GM12892 (cell line): ENCODE data around the gene MX2.
A peak's percentile ranks its signal among the peaks of the same experiment; 100 is the strongest.

Source experiments
- DNase-seq: peaks from one replicate; pipeline ENCODE4 v3.0.0; 2011; ENCODE audit not compliant: insufficient read length
- FAIRE-seq: peaks from 2 replicates; lab custom pipeline; 2011; peaks lifted over from hg19 to GRCh38; lab: Jason Lieb, UNC
- POLR2A ChIP-seq: IDR thresholded peaks from 2 replicates; pipeline ENCODE4 v1.6.1; 2011; ENCODE audit warnings: low read depth, low read length, control low read depth
- POLR2AphosphoS5 ChIP-seq: IDR thresholded peaks from 2 replicates; pipeline ENCODE4 v1.6.1; 2011; ENCODE audit warnings: low read depth, low read length, control low read depth
- TAF1 ChIP-seq: IDR thresholded peaks from 2 replicates; pipeline ENCODE4 v1.6.1; 2011; ENCODE audit warnings: low read depth, mild to moderate bottlenecking, control low read depth, low read length, borderline replicate concordance

The MX2 gene

GRCh38 chr21:41361053-41361785 lies 608 bp upstream of the MX2 start:
- DNase-seq (no peak), FAIRE-seq (no peak)
- TF ChIP-seq TAF1 (no peak), POLR2A (no peak), POLR2AphosphoS5 (no peak)

DNA sequence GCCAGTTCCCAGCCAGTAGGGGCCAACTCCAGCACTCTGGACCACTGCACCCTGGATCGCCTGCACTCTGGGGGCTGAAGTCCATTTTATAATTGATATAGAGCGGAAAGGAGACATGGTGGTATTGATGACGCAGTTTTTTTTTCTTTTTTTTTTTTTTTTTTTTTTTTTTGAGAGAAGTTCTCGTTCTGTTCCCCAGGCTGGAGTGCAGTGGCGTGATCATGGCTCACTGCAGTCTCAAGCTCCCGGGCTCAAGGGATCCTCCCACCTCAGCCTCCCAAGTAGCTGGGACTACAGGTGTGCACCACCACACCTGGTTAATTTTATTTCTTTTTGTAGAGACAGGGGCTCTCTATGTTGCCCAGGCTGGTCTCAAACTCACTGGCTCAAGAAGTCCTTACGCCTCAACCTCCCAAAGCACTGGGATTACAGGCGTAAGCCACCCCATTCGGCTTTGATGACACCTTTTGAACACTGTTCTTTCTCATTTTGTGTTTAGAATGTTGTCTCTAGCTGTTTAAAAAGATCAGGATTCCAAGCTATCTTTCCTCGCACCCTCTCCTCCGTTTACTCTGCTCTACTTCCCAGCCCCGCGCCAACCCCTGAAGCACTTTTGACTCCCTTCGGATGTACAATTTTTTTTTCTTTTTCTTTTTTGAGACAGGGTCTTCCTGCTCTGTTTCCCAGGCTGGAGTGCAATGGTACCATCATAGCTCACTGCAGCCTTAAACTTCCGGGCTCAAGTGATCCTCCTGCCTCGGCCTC lies 960 bp downstream of the MX2 start:
- peak; percentile 11; the same call in 1 of the 2 replicates for TF ChIP-seq POLR2A
- no peak for TF ChIP-seq TAF1
- no peak for TF ChIP-seq POLR2AphosphoS5
- DNase-seq = no peak
- FAIRE-seq = peak; percentile 77

DNA sequence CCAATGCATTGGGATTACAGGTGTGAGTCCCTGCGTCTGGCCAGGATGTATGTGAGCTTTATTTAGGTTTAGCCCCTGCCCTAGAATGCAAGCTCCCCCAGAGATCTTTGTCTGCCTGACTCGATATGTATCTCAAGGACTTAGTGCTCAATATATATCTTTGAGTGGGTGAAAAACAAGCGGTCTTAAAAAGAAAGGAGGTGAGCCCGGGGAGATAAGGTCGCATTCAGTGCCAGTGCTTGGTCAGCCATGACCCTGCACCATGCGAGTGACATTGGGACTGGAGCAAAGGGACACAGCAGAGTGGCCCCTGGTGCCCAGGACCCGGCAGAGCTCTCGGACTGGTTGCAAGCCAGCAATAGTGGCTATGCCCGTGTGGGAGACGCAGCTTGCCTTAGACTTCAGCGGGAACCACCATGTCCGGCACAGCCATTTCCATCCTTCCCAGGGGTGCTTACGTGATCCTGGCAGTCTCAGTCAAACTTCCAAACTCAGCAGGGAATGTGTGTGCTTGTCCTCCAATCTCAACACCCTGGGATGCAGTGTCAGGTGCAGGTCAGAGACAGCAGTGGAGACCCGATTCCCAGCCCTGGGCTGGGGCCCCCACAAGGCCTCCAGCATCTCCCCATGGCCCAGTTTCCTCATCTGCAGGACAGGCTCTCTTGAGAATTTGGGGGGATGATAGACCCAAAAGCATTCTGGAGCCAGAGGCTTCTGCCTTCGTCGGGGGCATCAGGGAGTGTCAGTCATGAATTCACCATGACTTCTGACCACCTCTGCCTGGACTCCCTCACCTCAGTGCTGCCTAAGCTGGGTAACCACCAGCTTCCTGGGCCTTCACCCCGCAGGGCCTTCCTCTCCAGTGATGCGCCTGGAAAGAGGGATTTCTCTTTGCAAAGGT lies 1.8 kb downstream of the MX2 start:
- peak; percentile 53 for FAIRE-seq

DNA sequence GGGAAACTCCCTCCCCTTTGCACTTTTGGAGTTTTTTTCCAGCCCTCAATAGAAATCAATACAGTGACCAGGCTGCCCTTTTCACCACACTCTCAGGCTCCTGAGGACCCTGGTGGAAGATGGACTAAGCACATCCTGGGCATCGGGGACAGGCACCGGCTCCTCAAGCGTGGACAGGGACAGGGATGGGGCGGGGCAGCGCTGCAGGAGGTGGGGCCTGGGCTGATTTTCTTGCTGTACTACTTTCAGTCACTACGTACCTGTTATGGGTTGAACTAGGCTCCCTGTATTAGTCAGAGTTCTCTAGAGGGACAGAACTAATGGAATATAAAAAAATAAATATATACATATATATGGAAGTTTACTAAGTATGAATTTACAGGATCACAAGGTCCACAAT lies 2.5 kb downstream of the MX2 start:
- no peak for DNase-seq
- no peak for FAIRE-seq
- TF ChIP-seq POLR2A = no peak
- no peak for TF ChIP-seq POLR2AphosphoS5
- TF ChIP-seq TAF1 = no peak

More for the DNA sequence above, 1.8 kb downstream of the MX2 start:
- no peak for DNase-seq
- TF ChIP-seq TAF1 (no peak), POLR2A (no peak; the same call in 1 of the 2 replicates), POLR2AphosphoS5 (no peak)

DNA sequence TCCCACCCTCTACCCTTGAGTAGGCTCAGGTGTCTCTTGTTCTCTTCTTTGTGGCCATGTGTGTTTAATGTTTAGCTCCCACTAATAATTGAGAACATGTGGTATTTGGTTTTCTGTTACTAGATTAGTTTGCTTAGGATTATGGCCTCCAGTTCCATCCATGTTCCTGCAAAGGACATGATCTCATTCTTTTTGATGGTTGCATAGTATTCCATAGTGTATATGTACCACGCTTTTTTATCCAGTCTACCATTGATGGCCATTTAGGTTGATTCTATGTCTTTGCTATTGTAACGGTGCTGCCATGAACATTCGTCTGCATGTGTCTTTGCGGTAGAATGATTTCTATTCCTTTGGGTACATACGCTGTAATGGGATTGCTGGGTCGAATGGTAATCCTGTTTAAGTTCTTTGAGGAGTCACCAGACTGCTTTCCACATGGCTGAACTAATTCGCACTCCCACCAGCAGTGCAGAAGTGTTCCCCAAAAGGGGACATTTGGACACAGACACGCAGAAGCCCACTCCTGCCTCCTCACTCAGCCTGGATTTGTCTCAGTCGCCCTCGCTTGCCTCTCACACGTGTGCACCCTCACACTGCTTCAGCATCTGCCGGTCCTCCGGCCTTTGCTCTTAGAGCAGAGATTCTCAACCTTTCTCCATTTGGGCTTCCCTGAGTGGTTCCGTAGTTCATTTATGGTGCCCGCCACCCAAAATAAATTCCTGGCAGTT lies 3.7 kb downstream of the MX2 start:
- FAIRE-seq = peak; percentile 56
- no peak for DNase-seq
- TF ChIP-seq POLR2AphosphoS5 (no peak), TAF1 (no peak)

- DNase-seq (no peak), FAIRE-seq (peak; percentile 82)
- TF ChIP-seq POLR2AphosphoS5 = no peak
- no peak for TF ChIP-seq TAF1
- no peak; the same call in 1 of the 2 replicates for TF ChIP-seq POLR2A
Measured at GRCh38 chr21:41366522-41367151, 4.8 kb downstream of the MX2 start.

- no peak for DNase-seq
- peak; percentile 95 for FAIRE-seq
- TF ChIP-seq POLR2AphosphoS5 (no peak), TAF1 (no peak), POLR2A (no peak)
Measured at GRCh38 chr21:41367301-41367944, 5.6 kb downstream of the MX2 start.

DNA sequence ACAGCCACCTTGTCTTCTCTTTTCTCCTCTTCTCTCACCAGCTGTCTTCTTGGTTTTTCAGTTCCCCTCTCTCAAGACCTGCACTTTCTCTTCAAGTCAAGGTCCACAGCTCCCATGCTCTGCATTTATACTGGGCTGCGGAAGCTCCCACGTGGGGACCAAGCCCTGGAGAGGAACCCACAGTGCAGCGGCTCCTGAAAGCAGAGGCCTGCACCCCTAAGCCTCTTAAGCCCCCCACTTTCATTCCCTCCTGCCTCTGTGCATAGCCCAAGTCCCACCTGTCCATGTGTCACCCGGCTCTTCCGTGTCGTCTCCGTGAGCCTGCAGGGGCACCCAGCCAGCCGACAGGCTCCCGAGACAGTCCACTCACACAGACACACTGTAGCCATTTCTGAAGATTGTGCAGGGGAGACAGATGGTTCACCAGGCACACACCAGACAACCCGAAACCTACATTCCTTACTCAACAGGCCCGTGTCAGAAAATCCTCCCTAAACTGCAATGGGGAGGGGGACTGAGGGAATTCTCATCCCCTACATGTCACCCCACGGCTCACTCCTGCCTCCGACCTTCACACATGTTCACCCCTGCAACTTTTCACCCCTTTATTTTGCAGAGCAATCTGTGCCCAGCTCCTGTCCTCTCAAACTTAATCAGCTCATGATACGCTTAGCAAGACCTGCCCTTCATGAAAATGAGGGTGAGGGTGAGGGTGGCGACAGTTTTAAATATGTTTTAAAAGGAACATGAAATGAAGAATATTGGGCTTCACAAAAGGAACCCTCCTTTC lies 6.3 kb downstream of the MX2 start:
- DNase-seq (peak; percentile 73), FAIRE-seq (no peak)
- TF ChIP-seq POLR2AphosphoS5 (no peak), TAF1 (no peak), POLR2A (peak; percentile 49; the same call in 1 of the 2 replicates)

GRCh38 chr21:41368735-41369104 lies 6.9 kb downstream of the MX2 start:
- DNase-seq = no peak
- no peak for FAIRE-seq
- TF ChIP-seq POLR2A = no peak
- no peak for TF ChIP-seq TAF1
- no peak for TF ChIP-seq POLR2AphosphoS5
